GM12875 (cell line): Measurements from ENCODE around the gene FBXO24.

Source experiments
- H3K4me3 ChIP-seq: one replicate; pipeline ENCODE4 v1.5.1; 2011; ENCODE audit warnings: low read depth, low read length, control low read depth
- TF ChIP-seq, protein P1 (sequence below): IDR thresholded peaks from 2 replicates; pipeline ENCODE4 v1.5.1; 2011; ENCODE audit warnings: low read depth, mild to moderate bottlenecking, control low read depth, inconsistent platforms, low read length, moderate library complexity, borderline replicate concordance; ENCODE audit not compliant: insufficient read depth

The FBXO24 gene

GRCh38 chr7:100582650-100583049 is 3.5 kb upstream of the FBXO24 start:
- no peak overlapping the region for H3K4me3 ChIP-seq
- TF ChIP-seq, protein P1, sequence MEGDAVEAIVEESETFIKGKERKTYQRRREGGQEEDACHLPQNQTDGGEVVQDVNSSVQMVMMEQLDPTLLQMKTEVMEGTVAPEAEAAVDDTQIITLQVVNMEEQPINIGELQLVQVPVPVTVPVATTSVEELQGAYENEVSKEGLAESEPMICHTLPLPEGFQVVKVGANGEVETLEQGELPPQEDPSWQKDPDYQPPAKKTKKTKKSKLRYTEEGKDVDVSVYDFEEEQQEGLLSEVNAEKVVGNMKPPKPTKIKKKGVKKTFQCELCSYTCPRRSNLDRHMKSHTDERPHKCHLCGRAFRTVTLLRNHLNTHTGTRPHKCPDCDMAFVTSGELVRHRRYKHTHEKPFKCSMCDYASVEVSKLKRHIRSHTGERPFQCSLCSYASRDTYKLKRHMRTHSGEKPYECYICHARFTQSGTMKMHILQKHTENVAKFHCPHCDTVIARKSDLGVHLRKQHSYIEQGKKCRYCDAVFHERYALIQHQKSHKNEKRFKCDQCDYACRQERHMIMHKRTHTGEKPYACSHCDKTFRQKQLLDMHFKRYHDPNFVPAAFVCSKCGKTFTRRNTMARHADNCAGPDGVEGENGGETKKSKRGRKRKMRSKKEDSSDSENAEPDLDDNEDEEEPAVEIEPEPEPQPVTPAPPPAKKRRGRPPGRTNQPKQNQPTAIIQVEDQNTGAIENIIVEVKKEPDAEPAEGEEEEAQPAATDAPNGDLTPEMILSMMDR, result no peak

DNA sequence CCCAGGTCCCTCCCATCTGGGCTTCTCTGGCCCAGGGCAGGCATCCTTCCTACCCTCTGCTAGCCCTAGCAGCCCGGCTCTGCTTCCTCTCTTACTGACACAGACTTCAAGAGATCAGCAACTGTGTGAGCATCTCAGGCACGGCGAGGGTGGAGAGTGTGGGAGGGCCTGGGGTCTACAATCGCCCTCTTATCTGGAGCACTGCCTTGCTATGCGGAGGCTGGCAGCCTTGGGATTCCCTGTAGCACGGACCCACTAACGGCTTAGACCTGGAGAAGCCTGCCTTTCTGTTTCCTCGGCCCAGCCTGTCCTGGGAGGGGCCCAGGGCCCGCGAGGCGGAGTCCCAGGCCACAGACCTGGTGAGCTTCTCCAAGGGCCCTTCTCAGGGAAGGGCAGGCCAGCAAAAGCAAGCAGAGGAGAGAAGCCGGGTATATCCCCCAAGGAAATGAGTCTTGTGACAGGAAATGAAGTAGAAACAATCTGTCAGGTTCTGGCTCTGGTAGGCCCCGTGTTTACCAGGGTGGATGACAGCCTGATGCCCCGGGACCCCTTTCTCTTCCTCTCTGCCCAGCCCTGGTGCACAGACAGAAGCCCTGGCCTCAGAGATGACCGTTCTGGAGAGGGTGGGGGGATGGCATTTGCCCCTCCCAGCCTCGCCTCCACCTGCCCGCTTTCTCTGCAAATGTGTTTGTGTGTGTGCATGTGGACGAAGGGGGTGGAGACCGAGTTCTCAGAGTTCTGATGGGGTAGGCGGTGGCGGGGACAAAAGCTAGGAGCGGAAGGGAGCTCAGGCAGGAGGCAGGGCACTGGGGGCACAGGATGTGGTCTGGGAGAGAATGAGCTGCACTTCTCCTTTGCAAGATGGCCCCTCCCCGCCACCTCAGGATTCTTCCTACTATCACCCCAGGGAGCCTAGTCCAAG is 2.7 kb upstream of the FBXO24 start:
- TF ChIP-seq, protein P1, result no peak
- peak overlapping the region; percentile 94 for H3K4me3 ChIP-seq

DNA sequence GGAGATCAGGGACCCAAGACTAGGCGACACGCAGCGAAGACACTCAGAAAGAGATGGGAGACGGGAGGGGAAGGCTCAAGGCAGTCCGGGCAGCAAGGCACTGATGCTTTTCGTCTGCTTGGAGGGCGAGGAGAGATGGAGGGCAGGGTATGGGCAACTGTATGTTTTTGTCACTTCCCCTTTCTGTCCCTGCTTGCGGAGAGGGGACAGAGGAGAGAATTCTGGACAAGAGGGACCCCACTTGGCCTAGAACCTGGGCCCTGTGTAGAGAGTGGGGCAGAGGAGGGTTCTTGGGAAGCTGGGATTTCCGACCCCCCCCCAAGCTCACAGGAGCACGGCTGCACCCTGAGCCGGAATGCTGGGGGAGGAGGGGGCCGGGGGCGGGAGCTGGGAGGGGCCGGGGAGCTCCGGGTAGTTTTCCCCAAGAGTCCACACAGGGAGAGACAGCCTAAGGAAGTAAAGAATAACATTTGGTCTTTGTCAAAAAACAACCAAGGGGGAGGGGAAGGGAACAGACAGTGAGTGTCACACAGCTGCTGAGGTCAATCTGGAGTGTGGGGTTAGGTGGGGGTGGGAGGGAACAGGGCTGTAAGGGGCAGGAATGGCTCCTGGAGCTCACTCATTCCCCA is 2.0 kb upstream of the FBXO24 start:
- TF ChIP-seq, protein P1, result no peak
- peak overlapping the region; percentile 94 for H3K4me3 ChIP-seq

DNA sequence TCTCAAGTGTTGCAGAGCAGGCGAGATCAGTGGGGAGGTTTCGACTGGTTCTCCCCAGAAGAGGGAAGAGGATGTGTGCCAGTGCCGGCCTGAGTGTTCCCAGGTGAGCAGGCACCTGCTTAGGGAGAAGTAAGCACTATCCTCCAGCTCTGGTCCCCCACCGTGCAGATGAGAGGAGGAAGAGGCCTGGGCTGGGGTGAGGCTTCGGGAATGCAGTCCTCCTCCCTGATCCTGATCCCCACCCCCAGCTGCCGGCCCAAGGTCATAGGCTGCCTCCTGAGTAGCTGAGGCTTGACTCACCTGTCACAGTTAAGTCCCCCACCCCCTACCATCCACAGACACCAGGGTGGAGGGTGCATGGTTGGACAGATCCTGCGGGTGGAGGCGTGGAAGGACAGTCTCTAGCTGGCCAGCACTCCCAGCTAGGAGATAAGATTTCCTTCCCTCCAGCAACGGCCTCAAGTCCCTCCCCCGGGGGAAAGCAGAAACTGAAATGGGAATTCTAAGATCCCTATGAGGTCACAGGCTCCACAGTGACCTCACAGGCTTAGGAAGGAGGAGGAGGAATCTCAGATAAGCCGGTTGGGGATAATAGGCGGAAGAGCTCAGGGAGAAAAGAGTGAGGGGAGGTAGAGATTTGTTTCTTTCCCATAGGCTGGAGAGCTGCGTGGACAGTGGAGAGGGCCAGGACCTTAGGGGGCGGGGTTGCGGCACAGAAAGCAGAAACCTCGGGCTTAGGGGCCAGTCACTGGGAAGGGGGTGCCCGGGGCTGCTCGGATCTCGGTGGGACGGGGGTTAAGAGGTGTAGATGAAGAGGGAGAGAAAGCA is 1.2 kb upstream of the FBXO24 start:
- TF ChIP-seq, protein P1, result no peak
- peak overlapping the region; percentile 94 for H3K4me3 ChIP-seq

DNA sequence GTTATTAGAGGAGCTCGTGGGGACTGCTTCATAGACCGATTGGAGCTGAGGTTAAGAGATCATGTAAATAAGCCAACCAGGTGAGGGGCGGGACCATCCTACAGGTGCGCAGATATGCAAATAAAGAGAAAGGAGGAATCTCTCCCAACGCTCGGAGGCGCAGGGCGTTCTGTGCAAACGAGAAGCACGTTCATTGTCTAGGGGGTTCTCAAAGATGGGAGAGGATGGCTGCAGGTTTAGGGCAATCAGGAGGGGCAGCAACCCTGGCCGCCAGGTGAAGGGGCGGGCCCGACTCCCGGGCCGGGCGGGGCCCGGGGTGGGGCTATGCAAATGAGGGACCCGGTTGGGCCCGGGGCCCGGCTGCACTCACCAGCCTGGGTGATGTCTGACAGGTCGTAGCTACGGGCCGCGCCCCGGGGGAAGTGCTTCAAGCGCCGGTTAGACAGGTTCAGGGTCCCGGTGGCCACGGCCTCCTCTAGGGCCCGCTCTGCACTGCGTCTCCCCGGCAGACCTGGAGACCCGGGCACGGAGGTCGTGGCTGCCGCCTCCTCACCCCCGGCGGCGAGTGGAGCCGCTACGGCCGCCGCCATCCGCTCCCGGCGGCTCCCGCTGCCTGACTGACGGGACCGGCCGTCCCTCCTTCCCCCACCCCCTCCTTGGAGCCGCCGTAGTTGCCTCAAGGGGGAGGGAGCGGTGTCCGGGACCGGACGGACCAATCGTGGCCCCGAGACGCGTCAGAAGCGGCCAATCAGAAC is 440 bp upstream of the FBXO24 start, which contains the start of gene LRCH4:
Gene LRCH4 (minus strand): TSS at position 619 of the 755 bp plus-strand sequence. CDS start 29 bp downstream, at position 590.
- TF ChIP-seq, protein P1, result no peak
- peak within 1 kb of the TSS; percentile 94 for H3K4me3 ChIP-seq

- TF ChIP-seq, protein P1, result peak; percentile 48
- H3K4me3 ChIP-seq, result no peak overlapping the region
Observed at GRCh38 chr7:100588438-100588837, 2.3 kb downstream of the FBXO24 start.
